ENCODE data around the gene BBC3.

Gene BBC3

DNA sequence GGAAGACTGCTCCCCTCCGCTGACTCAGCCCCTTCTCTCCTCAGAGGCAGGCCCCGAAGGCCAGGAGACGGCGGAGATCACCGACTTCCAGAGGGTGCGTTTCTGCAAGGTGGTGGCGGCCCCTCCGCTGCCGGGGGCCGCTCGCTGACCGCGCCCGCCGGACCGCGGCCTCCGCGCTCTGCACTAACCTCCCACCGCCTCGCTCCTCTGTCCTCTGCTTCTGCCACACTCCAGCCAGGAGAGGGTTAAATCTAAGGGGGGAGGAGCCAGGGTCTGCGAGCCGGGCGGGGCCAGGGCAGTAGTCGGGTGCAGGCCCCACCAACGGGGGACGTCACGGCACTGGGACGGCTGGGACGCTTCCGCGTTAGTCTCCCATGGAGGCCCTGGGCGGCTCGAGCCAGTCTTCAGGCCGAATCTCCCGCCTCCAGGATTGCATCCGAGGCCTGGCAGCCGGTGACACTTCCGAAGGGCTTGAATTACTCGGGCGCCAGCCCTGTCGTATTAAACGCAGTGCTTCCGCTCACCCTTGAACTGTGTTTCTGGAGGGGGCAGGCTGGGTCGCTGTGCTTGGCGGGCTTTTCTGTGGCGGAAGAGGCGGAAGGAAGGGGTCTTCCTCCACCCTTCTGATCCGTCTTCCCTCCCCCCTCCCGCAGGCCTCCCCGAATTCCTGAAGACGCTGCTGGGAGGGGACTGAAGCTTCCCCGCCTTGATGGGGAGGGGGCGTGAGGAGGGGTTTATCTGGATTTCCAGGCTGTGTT is 42.5 kb upstream of the BBC3 start:
- peak; percentile 95 for DNase-seq (ENCODE audit: low read depth)
- H3K4me3 ChIP-seq (ENCODE audit: low read depth, low read length) = peak overlapping the region; percentile 100
- TF ChIP-seq, protein P1, sequence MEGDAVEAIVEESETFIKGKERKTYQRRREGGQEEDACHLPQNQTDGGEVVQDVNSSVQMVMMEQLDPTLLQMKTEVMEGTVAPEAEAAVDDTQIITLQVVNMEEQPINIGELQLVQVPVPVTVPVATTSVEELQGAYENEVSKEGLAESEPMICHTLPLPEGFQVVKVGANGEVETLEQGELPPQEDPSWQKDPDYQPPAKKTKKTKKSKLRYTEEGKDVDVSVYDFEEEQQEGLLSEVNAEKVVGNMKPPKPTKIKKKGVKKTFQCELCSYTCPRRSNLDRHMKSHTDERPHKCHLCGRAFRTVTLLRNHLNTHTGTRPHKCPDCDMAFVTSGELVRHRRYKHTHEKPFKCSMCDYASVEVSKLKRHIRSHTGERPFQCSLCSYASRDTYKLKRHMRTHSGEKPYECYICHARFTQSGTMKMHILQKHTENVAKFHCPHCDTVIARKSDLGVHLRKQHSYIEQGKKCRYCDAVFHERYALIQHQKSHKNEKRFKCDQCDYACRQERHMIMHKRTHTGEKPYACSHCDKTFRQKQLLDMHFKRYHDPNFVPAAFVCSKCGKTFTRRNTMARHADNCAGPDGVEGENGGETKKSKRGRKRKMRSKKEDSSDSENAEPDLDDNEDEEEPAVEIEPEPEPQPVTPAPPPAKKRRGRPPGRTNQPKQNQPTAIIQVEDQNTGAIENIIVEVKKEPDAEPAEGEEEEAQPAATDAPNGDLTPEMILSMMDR (IDR thresholded peaks at IDR 0.05; ENCODE audit: insufficient read depth, low read depth, low read length, missing control alignments) = no peak

GRCh38 chr19:47272448-47273312 is 41.7 kb upstream of the BBC3 start:
- H3K4me3 ChIP-seq (ENCODE audit: low read depth, low read length) = peak overlapping the region; percentile 100
- TF ChIP-seq, protein P1 (IDR thresholded peaks at IDR 0.05; ENCODE audit: insufficient read depth, low read depth, low read length, missing control alignments) = no peak
- DNase-seq (ENCODE audit: low read depth) = no peak

DNA sequence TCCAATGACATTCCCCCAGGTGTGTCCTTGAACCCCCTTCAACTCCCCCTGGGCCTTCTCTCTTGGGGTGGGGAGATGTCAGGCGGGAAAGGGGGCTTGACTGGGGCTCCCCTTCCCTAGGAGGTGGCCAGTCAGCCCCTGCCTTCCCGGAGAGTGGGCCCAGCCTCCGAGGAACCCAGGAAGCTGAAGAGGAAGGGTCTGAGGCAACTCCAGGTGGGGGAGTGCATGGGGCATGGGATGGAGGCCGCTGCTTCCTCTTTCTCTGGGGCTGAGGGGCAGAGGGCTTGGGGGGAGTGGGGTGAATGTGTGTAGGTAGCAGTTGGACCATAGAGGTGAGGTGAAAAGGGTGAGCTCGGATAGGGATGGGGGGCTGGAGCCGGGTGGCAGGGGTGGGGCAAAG is 41.0 kb upstream of the BBC3 start:
- TF ChIP-seq, protein P1 (IDR thresholded peaks at IDR 0.05; ENCODE audit: insufficient read depth, low read depth, low read length, missing control alignments) = no peak
- no peak overlapping the region for H3K4me3 ChIP-seq (ENCODE audit: low read depth, low read length)
- no peak for DNase-seq (ENCODE audit: low read depth)

GRCh38 chr19:47270408-47270807 is 39.4 kb upstream of the BBC3 start:
- no peak overlapping the region for H3K4me3 ChIP-seq (ENCODE audit: low read depth, low read length)
- no peak for DNase-seq (ENCODE audit: low read depth)
- TF ChIP-seq, protein P1 (IDR thresholded peaks at IDR 0.05; ENCODE audit: insufficient read depth, low read depth, low read length, missing control alignments) = no peak

DNA sequence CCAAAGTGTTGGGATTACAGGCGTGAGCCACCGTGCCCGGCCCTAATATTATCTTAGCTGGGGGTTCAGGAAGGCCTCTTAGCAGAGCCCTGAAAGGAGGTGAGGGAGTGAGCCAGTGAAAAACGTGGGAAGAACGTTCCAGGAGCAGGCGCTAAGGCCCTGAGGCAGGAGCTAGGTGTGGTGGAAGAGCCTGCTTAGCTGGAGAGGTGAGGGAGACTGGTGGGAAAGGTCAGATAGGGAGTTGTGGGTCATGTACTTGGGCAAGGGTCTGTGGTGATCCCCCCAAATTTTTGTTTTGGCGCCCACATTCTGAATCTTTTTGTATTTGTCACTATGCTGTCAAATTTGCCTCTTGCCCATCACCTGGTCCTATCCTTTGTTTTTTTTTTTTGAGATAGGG is 38.6 kb upstream of the BBC3 start:
- TF ChIP-seq, protein P1 (IDR thresholded peaks at IDR 0.05; ENCODE audit: insufficient read depth, low read depth, low read length, missing control alignments) = no peak
- H3K4me3 ChIP-seq (ENCODE audit: low read depth, low read length) = no peak overlapping the region
- DNase-seq (ENCODE audit: low read depth) = no peak

GRCh38 chr19:47268028-47268427 is 37.0 kb upstream of the BBC3 start:
- TF ChIP-seq, protein P1 (IDR thresholded peaks at IDR 0.05; ENCODE audit: insufficient read depth, low read depth, low read length, missing control alignments) = no peak
- no peak overlapping the region for H3K4me3 ChIP-seq (ENCODE audit: low read depth, low read length)
- DNase-seq (ENCODE audit: low read depth) = no peak
